HG02759 (cell line): Measurements from ENCODE around the gene IL31.
"Not testable (repeated sequence)": the region's sequence is repeated elsewhere in the genome, so short reads cannot be mapped to it uniquely, and the experiment has no call there.

Experiments used
- ATAC-seq: cut with Tn5 transposase; IDR thresholded peaks from one replicate; pipeline ENCODE4 v1.9.1; 2021; ENCODE audit warnings: mild to moderate bottlenecking, moderate library complexity; ENCODE audit not compliant: unreplicated experiment

IL31 gene

DNA sequence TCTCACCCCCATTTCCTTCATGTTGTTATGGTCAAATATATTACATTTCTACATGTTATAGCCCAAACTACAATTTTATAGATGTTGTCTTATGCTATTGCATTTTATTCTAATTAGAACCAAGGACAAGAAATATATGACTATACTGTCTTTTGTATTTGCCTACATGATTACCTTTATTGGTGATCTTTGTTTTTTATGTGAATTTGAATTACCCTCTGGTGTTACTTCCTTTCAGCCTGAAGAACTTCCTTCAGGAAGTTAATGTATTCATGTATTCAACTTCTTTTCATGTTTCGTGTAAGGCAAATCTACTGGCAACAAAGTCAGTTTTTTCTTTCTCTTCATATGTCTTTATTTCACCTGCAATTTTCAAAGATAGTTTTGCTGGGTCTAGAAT lies 20.8 kb upstream of the IL31 start:
- no peak for ATAC-seq

GRCh38 chr12:122192441-122192840 lies 18.4 kb upstream of the IL31 start:
- ATAC-seq, result no peak

DNA sequence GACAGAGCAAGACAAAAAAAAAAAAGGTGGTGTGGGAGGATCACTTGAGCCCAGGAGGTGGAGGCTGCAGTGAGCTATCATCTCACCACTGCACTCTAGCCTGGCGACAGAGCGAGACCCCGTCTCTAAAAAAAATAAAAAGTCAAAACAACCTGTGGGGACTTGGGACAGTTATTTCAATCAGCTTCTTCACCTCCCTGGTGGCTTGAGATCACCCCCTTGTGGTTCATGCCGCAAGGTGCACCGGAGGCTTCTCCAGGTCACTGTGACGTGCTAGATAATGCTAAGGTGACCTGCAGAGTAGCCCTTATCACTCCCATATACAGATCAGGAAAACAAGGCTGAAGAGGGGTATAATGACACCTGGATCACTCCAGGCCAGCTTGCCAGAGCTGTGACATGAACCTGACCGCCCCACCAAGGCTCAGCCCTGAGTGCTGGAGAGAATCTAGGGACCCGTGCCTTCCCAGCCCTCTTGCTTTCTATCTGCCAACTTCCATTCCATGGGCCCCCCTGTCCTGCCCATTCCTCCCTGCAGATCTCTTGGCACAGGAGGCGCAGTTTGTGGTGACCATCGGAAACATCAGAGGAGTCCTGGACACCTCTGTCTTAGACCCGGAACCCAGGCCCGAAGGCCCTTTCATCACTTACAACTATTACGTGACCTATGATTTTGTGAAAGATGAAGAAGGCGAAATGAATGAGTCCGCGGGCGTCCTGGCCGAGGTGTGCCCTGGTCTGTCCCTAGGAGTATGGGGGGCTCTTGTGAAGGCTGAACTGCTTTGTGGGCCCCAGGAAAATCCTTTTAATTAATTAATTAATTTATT lies 17.0 kb upstream of the IL31 start:
- no peak for ATAC-seq

DNA sequence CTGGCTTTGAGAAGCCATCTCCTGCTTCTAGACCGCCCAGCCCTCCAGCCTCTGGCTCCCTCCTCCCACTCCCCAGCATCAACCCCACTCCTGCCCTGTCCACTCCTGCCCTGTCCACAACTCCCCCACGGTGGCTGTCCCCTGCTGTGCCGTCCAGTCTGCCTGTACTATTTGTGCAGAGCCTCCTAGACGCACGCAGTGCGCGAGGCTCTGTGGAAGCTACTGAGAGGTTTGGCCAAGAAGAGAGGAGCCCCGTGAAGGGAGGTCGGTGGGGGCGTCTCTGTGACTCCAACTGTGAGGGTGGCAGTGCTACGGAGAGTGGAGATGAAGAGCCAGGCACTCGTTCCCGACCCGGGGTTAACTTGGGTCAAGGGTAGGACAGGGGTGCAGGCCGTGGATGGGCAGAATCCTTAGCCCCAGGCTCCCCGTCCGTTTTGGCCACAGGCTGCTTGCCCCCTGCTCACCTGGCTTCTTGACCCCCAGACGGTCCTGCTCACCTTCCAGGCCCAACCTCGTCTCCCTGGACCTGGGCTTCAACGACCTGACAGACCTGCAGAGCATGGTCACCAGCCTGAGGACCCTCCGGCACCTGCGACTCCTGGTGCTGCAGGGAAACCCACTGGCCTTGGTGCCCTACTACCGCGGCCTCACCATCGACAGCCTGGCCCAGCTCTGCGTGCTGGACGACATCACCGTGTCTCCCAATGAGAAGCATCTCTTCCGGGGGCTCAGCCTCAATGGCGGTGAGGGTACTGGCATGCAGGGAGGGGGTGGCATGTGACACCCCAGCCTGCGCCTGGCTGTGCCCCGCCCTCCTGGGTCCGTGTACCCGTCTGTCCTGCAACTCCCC lies 15.8 kb upstream of the IL31 start:
- ATAC-seq, result no peak

DNA sequence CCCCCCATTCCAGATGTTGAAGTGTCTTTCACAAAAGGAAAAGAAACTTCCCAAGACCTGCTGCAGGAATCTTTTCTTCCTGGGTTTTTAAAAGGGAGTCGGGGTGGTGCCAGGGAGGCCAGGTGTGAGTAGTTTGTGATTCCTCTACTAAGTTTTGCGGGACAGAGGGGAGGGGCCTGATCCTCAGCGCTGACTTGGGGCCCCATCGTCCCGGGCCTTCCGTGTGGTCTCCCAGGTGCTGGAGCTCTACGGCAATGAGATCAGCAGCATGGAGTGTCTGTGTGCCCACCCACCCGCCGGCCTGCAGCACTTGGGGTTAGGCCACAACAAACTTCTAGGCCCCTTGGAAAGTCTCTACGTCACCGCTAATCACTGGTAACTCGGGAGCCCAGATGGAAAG lies 13.4 kb upstream of the IL31 start:
- no peak for ATAC-seq

- ATAC-seq, result no peak
Measured at GRCh38 chr12:122185494-122186082, 11.6 kb upstream of the IL31 start.

- no peak for ATAC-seq
Measured at GRCh38 chr12:122185079-122185478, 11.1 kb upstream of the IL31 start.

- ATAC-seq, result no peak
Measured at GRCh38 chr12:122184517-122184916, 10.5 kb upstream of the IL31 start.

DNA sequence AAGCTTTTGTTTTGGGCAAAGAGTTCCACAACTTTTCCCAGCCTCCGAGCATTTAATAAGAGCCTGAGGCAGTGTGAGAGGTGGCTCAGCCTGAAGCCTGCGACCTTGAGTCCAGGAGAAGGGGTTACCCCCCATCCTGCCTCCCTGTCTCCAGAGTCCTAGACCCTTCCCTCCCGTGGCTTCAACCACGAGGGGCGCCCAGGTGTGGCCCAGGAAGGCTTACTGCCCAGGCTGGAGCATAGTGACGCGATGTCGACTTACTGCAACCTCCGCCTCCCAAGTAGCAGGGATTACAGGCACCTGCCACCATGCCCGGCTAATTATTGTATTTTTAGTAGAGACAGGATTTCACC lies 9.5 kb upstream of the IL31 start:
- no peak for ATAC-seq

DNA sequence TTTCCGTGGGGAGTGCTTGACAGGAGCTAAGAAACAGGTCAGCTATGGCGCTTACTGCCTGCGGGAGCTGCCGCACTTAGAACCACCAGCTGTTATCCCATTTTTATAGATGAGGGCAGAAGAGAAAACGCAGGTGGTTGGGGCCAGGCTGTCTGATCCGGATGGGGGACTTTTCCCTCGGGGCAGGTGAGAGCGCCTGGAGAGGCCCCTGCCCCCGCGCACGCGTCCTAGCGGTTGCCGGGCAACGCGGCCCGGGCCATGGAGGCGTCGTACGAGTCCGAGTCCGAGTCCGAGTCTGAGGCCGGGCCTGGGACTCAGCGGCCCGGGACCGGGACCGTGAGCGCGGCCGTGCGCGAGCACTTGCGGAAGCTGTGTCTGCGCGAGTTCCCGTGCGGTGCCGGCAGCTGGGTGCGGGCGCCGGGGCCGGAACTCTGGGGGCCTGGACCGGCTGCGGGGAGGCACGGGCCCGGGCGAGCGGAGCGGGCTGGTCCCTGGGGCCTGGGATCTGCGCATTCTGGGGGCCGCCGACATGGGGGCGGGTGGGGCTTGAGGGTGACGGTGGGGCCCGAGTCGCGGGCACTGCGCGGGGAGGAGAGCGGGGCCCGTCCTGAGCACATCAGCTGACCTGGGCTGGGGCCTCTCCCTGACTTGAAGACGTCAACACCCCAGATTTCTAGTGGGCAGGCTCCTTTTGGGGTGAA lies 9.0 kb upstream of the IL31 start, which contains the start of gene LRRC43:
LRRC43 (plus strand) TSS at position 237 of the 701 bp plus-strand sequence; CDS start at position 259, 22 bp downstream.
- ATAC-seq, result no peak

DNA sequence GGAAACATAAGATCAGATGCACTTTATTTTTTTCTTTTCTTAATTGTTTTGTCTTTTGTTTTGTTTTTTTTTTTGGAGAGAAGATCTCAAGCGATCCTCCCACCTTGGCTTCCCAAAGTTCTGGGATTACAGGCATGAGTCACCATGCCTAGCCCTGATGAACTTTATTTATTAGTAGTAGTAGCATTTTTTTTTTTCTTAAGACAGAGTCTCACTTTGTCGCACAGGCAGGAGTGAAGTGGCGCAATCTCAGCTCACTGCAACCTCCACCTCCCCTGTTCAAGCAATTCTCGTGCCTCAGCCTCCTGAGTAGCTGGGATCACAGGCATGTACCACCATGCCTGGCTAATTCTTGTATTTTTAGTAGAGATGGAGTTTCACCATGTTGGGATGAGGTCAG lies 2.5 kb upstream of the IL31 start:
- not testable (repeated sequence) for ATAC-seq

DNA sequence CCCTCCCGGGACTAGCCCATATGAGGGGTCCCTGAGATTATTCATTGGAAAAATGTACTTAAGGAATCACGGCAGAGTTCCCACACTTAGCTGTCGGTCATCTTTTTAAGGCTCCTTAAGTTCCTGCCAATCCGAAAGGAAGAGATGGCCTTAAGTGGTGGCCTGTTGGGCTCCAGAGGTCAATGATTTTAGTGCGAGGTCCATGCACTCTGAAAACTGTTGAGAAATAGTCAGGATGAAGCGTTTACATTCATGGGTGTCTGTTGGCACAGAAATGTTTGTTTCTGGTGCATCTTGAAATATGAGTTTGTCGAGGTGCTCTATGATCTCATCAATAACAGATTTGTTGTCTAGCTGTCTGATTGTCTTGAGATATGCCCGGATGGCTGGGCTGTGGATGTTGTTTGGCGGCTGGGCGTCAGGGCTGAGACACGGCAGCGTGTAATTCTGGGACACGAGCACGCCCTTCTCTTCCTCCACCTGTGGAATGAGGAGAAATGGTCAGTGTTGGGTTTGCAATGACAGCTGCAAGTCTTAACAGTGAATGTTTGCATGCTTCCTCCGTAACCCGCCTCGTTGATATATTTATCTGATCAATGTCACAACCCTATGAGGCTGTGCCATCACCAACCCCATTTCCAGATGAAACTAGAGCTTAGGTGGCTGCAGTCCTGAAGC lies 1.6 kb downstream of the IL31 start:
- no peak for ATAC-seq

GRCh38 chr12:122171399-122171798 lies 2.6 kb downstream of the IL31 start:
- ATAC-seq, result no peak

DNA sequence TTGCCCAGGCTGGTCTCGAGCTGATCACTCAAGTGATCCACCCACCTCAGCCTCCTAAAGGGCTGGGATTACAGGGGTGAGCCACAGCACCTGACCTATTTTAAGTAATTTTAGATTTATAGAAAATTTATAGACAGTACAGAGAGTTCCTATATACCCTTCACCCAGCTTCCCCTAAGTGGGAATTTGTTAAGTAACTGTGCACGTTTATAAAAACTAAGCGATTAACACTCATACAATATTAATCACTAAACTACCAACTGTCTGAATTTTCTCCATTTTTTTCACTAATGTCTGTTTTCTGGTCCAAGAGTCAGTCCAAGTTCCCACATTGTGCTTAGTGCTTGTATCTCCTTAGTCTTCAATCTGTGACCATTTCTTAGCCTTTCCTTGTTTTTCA lies 5.5 kb downstream of the IL31 start:
- ATAC-seq, result no peak

- no peak for ATAC-seq
Measured at GRCh38 chr12:122167356-122167925, 6.6 kb downstream of the IL31 start.

GRCh38 chr12:122166422-122167349 lies 7.3 kb downstream of the IL31 start:
- no peak for ATAC-seq

GRCh38 chr12:122162976-122163375 lies 11.0 kb downstream of the IL31 start:
- ATAC-seq, result no peak

GRCh38 chr12:122161682-122162081 lies 12.3 kb downstream of the IL31 start:
- no peak for ATAC-seq

DNA sequence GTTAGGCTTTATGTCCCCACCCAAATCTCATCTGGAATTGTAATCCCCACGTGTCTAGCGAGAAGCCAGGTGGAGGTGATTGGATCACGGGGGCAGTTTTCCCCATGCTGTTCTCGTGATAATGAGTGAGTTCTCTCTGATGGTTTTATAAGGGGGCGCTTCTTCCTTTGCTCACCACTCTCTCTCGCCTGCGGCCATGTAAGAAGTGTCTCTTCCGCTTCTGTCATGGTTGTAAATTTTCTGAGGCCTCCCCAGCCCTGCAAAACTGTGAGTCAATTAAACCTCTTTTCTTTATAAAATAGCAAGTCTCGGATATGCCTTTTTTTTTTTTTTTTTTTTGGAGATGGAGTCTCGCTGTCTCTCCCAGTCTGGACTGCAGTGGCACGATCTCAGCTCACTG lies 13.3 kb downstream of the IL31 start:
- ATAC-seq, result no peak
